CD14-positive monocyte (primary cell): ENCODE data around the gene OR10H3. TPM values are rescaled to one million over a fixed set of nuclear protein-coding genes. Genes with fewer than 3 reads are reported as not detected.

Experiments
- DNase-seq, 3 donors: peaks; one replicate each; pipeline ENCODE4 v3.0.0-alpha.2; 2011 to 2022
- H2AFZ ChIP-seq: 2 replicates; pipeline ENCODE4 v1.6.0; 2012; ENCODE audit warnings: mild to moderate bottlenecking, low read depth, low read length, inconsistent platforms; ENCODE audit not compliant: insufficient read depth, poor library complexity, severe bottlenecking
- H3K27ac ChIP-seq, 2 donors: 1 replicate in 1 of 2; 2 replicates in 1 of 2; pipeline ENCODE4 v1.5.1; 2012 to 2013; ENCODE audit warnings: low read length in 2 of 2, control low read depth in 1 of 2, inconsistent platforms in 1 of 2, low read depth in 1 of 2, mild to moderate bottlenecking in 1 of 2
- H3K27me3 ChIP-seq, 2 donors: one replicate each; pipeline versions ENCODE4 v1.6.0 to v1.6.1; 2011 to 2013; ENCODE audit warnings: low read length in 2 of 2; ENCODE audit not compliant: control insufficient read depth in 2 of 2, insufficient read depth in 2 of 2
- H3K36me3 ChIP-seq, 2 donors: replicated peaks in 1 of 2; 1 replicate in 1 of 2; 2 replicates in 1 of 2; pipeline versions ENCODE4 v1.5.1 to v1.6.1; 2012 to 2013; ENCODE audit warnings: low read length in 2 of 2, control low read depth in 1 of 2, inconsistent platforms in 1 of 2, mild to moderate bottlenecking in 1 of 2; ENCODE audit not compliant: insufficient read depth in 2 of 2, control insufficient read depth in 1 of 2
- H3K4me1 ChIP-seq, 2 donors: 1 replicate in 1 of 2; 2 replicates in 1 of 2; pipeline versions ENCODE4 v1.5.1 to v1.6.1; 2012 to 2013; ENCODE audit warnings: low read length in 2 of 2, control low read depth in 1 of 2, inconsistent platforms in 1 of 2, mild to moderate bottlenecking in 1 of 2, moderate library complexity in 1 of 2; ENCODE audit not compliant: insufficient read depth in 2 of 2, control insufficient read depth in 1 of 2
- H3K4me2 ChIP-seq: replicated peaks from 2 replicates; pipeline ENCODE3; 2012; ENCODE audit warnings: low read length, moderate library complexity, mild to moderate bottlenecking; ENCODE audit not compliant: poor library complexity, severe bottlenecking; ENCODE audit errors: extremely low read depth
- H3K4me3 ChIP-seq, 3 experiments: fragments of 200-600 bp in 1 of 3; sonication (generic) in 1 of 3; replicated peaks in 1 of 3; 1 replicate in 2 of 3; 2 replicates in 1 of 3; pipeline ENCODE4 v1.5.1; 2011 to 2013; ENCODE audit warnings: low read length in 3 of 3, mild to moderate bottlenecking in 3 of 3, control low read depth in 2 of 3, low read depth in 2 of 3, inconsistent platforms in 1 of 3, moderate library complexity in 1 of 3
- H3K79me2 ChIP-seq: 2 replicates; pipeline ENCODE4 v1.6.0; 2012; ENCODE audit warnings: mild to moderate bottlenecking, control low read depth, inconsistent platforms, low read length, moderate library complexity; ENCODE audit not compliant: insufficient read depth
- H3K9ac ChIP-seq: 2 replicates; pipeline ENCODE4 v1.6.0; 2017; ENCODE audit warnings: low read length, mild to moderate bottlenecking; ENCODE audit not compliant: insufficient read depth, poor library complexity, severe bottlenecking
- H3K9me3 ChIP-seq, 2 donors: replicated peaks in 1 of 2; 1 replicate in 1 of 2; 2 replicates in 1 of 2; pipeline versions ENCODE4 v1.5.1 to v1.6.1; 2012 to 2013; ENCODE audit warnings: low read length in 2 of 2, control low read depth in 1 of 2; ENCODE audit not compliant: control insufficient read depth in 1 of 2, insufficient read depth in 1 of 2
- H4K20me1 ChIP-seq: 2 replicates; pipeline ENCODE4 v1.6.0; 2012; ENCODE audit warnings: mild to moderate bottlenecking, low read length, control low read depth, moderate library complexity; ENCODE audit not compliant: insufficient read depth
- H3K27ac Mint-ChIP-seq, 7 donors: one replicate each; pipeline ENCODE4 v1.8.0; 2020; ENCODE audit warnings: mild to moderate bottlenecking in 7 of 7, mixed read lengths in 7 of 7, moderate library complexity in 6 of 7, inconsistent platforms in 2 of 7
- H3K27me3 Mint-ChIP-seq, 3 donors: one replicate each; pipeline ENCODE4 v1.8.0; 2021 to 2022; ENCODE audit warnings: low read depth in 3 of 3, mild to moderate bottlenecking in 3 of 3, mixed read lengths in 3 of 3, moderate library complexity in 3 of 3, inconsistent platforms in 1 of 3
- H3K36me3 Mint-ChIP-seq, 2 donors: one replicate each; pipeline ENCODE4 v1.8.0; 2020; ENCODE audit warnings: mixed read lengths in 2 of 2, inconsistent platforms in 1 of 2, mild to moderate bottlenecking in 1 of 2
- H3K4me1 Mint-ChIP-seq: one replicate; pipeline ENCODE4 v1.8.0; 2020; ENCODE audit warnings: mild to moderate bottlenecking, mixed read lengths
- H3K4me3 Mint-ChIP-seq, 2 donors: one replicate each; pipeline ENCODE4 v1.8.0; 2020; ENCODE audit warnings: mild to moderate bottlenecking in 2 of 2, mixed read lengths in 2 of 2, moderate library complexity in 1 of 2
- H3K9me3 Mint-ChIP-seq, 7 donors: one replicate each; pipeline ENCODE4 v1.8.0; 2020 to 2022; ENCODE audit warnings: mixed read lengths in 7 of 7, mild to moderate bottlenecking in 6 of 7, moderate library complexity in 6 of 7, inconsistent platforms in 2 of 7
- CTCF ChIP-seq: fragments of 200-600 bp; IDR thresholded peaks from one replicate; pipeline ENCODE4 v1.8.0; 2022; ENCODE audit warnings: antibody characterized with exemption, mild to moderate bottlenecking
- WGBS: methylation state at CpG from one replicate; pipeline ENCODE4 v1.1.5; 2013; ENCODE audit warnings: missing lambda C conversion rate; ENCODE audit not compliant: insufficient coverage; 5-methylcytosine and 5-hydroxymethylcytosine counted together
- intact Hi-C, 2 donors: fragments of 100-400 bp; cut with micrococcal nuclease; formaldehyde crosslinking; loops; one replicate each; pipeline versions ENCODE4 v1.15.0 to v1.15.1; 2023
- polyA plus RNA-seq, 3 donors: library from polyadenylated mRNA; depleted of rRNA in 1 of 3; unstranded in 2 of 3; stranded (reverse) in 1 of 3; fragments of 300-500 nt in 2 of 3; fragments of >200 nt in 1 of 3; fragmentation: Illumina TruSeq in 2 of 3; gene quantifications; 1 replicate in 2 of 3; 2 replicates in 1 of 3; pipeline ENCODE4 v1.2.3, GENCODE V29; 2012 to 2021

Gene OR10H3
- polyA plus RNA-seq, 3 donors, result not detected

DNA sequence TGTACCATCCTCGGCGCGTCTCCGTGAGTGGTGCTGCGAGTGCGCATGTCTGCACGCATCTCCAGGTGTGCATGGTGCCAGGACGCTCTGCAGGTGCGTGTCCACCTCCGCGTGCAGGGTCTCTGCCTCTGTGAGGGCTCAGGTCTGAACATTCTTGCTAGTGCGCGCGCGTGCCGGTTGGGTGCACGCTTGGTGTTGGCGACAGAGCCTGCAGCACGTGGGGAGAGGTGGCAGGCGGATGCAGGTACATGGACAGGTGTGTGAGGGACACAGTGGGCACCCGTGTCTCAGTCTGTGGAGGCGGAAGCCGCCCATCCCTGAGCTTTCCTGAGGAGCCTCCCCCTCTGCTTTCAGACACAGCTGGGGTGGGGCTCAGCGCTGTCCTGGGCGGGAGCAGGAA, 14.8 kb upstream of the OR10H3 start:
- TF ChIP-seq CTCF, result no peak
- Histone ChIP-seq H3K4me3 (no peak overlapping the region), H3K9ac (no peak overlapping the region), H3K4me2 (no peak overlapping the region), H3K27ac (no peak overlapping the region), H3K27me3 (peaks cover 9 to 36% of the 10 kb centered on the region in 2 donors), H4K20me1 (no peaks in the 10 kb centered on the region), H3K4me1 (no peaks in the 10 kb centered on the region), H2AFZ (no peak overlapping the region), H3K79me2 (no peaks in the 10 kb centered on the region), H3K9me3 (no peaks in the 10 kb centered on the region), H3K36me3 (no peaks in the 10 kb centered on the region)
- Mint-ChIP-seq H3K27me3 (peaks cover 19 to 55% (median 41%) of the 10 kb centered on the region in 3 donors), H3K9me3 (peaks cover 0 to 5% (median 0%) of the 10 kb centered on the region in 7 donors), H3K27ac (no peak overlapping the region), H3K4me1 (no peaks in the 10 kb centered on the region), H3K36me3 (no peaks in the 10 kb centered on the region), H3K4me3 (peak overlapping the region in 1 of 2 donors; percentile 79)
- no peak for DNase-seq
- WGBS, result 25% methylated on average over 25 of the region's 25 CpGs
- intact Hi-C loops, result no loop called here

- Histone ChIP-seq H3K9me3 (no peaks in the 10 kb centered on the region), H3K36me3 (no peaks in the 10 kb centered on the region), H3K4me2 (no peak within 1 kb of the TSS), H3K27me3 (peaks cover 11 to 17% of the 10 kb centered on the region in 2 donors), H3K9ac (no peak within 1 kb of the TSS), H3K79me2 (no peaks in the 10 kb centered on the region), H2AFZ (no peak within 1 kb of the TSS), H3K27ac (no peak within 1 kb of the TSS), H4K20me1 (no peaks in the 10 kb centered on the region), H3K4me1 (no peaks in the 10 kb centered on the region), H3K4me3 (no peak within 1 kb of the TSS)
- no peaks in the 10 kb centered on the region for H3K36me3 Mint-ChIP-seq
- H3K4me3 Mint-ChIP-seq, result no peak within 1 kb of the TSS
- WGBS, result 80% methylated on average over 3 of the region's 5 CpGs
- peaks cover 12 to 40% (median 32%) of the 10 kb centered on the region in 3 donors for H3K27me3 Mint-ChIP-seq
- intact Hi-C loops, result no loop called here
- no peak for DNase-seq
- TF ChIP-seq CTCF, result no peak
- no peaks in the 10 kb centered on the region for H3K4me1 Mint-ChIP-seq
- peaks cover 0 to 5% (median 0%) of the 10 kb centered on the region in 7 donors for H3K9me3 Mint-ChIP-seq
- H3K27ac Mint-ChIP-seq, result no peak within 1 kb of the TSS
These were observed 10.1 kb upstream of the OR10H3 start, which contains the start of gene OR10H2 for GRCh38 chr19:15727724-15728123. TSS of gene OR10H2 (plus strand) at chr19:15728024. CDS start at chr19:15728044, 20 bp downstream.
